Measurements from ENCODE around the gene LAMA2. TPM values are rescaled to one million over a fixed set of nuclear protein-coding genes. Genes with fewer than 3 reads are reported as not detected.

Gene LAMA2
- total RNA-seq, 1 donor from 2014 or later = 344 TPM

DNA sequence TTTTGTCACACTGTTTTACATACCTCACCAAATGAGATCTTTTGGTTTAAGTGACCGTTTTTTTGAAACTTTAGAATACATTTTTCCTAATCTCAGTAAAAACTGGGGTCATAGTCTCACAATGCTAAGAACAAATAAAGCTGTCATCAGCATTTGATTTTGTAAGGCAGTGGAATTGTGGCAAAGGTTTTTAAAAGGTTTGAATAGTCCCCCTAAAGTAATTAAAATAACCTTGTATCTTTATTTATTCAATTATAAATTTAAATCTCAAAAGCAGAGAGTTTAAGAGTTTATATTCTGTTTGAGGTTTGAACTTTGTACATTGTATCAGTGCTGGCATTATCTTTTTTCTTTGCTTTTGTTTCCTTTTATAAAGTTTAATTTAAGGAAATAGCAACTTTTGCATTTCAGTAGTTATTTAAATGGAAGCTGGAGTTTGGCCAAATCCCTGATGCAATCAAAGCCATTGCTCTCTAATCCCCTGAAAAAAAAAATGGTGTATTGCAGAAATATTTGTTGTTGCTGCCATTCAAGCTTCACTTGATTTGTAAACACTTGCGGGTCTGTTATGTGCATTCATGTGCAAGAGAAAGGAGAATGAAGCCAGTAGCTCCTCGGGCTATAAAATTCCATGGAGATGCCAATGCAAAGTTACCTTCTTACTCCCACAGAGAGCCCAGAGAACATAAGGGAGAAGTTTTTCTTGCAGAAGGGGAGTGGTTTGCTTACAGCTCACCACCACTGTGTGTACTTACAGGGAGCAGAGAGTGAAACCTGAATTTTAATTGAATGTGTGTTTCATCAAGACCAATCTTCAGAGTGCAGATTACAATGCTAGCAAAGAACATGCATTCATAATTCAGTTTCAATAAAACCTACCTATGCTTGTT is 435.2 kb downstream of the LAMA2 start:
- intact Hi-C loops (cut with DNase I) = no loop called here
- no peak for DNase-seq (ENCODE audit: low spot score)

- DNase-seq (ENCODE audit: low spot score) = no peak
- intact Hi-C loops (cut with DNase I) = no loop called here
Observed at GRCh38 chr6:129320892-129321291, 438.0 kb downstream of the LAMA2 start.

DNA sequence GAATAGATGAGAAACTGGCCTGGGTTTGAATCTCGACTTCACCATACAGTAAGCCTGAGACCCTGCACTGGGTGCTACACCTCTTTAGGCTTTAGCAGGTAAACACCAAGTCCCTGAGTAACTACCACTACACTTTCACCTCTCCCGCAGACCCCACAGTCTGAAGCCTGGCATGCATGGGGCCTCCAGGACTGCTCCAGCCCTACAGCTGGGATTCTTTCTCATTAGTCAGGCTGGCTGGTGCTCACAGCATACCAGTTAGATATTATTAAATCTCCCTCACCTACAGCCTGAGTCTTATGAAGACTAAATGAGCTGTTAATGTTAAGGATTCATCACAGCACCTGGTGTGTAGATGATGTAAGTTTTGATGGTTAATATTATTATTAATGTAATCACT is 438.4 kb downstream of the LAMA2 start:
- DNase-seq (ENCODE audit: low spot score) = no peak
- intact Hi-C loops (cut with DNase I) = no loop called here

GRCh38 chr6:129324345-129324744 is 441.4 kb downstream of the LAMA2 start:
- intact Hi-C loops (cut with DNase I) = no loop called here
- DNase-seq (ENCODE audit: low spot score) = no peak

GRCh38 chr6:129329678-129330077 is 446.7 kb downstream of the LAMA2 start:
- intact Hi-C loops (cut with DNase I) = no loop called here
- DNase-seq (ENCODE audit: low spot score) = no peak

GRCh38 chr6:129331450-129332138 is 448.7 kb downstream of the LAMA2 start:
- DNase-seq (ENCODE audit: low spot score) = no peak
- intact Hi-C loops (cut with DNase I) = no loop called here

- intact Hi-C loops (cut with DNase I) = no loop called here
Observed at GRCh38 chr6:129335792-129336191, 452.9 kb downstream of the LAMA2 start.

GRCh38 chr6:129338683-129339082 is 455.7 kb downstream of the LAMA2 start:
- intact Hi-C loops (cut with DNase I) = no loop called here
- DNase-seq (ENCODE audit: low spot score) = no peak

More at GRCh38 chr6:129335792-129336191, 452.9 kb downstream of the LAMA2 start:
- DNase-seq (ENCODE audit: low spot score) = no peak

- intact Hi-C loops (cut with DNase I) = no loop called here
- no peak for DNase-seq (ENCODE audit: low spot score)
Observed at GRCh38 chr6:129340983-129341382, 458.0 kb downstream of the LAMA2 start.

DNA sequence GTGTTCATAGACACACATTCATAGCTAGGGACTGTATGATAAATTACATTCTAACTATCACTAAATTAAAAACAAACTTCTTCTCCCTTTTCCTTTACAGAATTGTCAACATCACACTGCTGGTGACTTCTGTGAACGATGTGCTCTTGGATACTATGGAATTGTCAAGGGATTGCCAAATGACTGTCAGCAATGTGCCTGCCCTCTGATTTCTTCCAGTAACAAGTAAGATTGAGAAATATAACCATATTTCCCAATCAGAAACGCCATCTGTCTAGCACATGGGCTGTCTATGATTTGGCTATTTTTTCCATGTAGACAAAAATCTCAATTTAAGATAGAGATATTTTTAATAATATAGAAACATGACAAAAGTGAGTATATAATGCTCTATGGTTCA is 459.3 kb downstream of the LAMA2 start:
- no peak for DNase-seq (ENCODE audit: low spot score)
- intact Hi-C loops (cut with DNase I) = no loop called here

DNA sequence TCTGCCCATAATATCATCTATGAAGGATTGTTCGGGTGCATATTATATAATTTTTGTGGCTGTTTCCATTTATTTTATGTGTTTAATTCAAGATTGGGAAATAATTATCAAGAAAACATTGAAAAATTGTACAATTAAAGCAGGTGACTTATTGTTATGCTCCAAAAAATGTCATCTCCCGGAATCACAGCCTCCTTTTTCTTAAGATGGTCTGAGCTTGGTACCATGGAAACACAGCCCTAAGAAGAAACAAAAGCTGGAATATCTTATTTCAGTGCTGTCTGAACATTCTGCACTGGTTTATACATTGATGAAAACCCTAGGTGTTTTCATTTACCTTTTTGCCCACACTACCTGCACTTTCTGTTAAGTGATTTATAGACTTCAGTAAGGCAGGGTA is 459.9 kb downstream of the LAMA2 start:
- DNase-seq (ENCODE audit: low spot score) = no peak
- intact Hi-C loops (cut with DNase I) = no loop called here

GRCh38 chr6:129344379-129344778 is 461.4 kb downstream of the LAMA2 start:
- no peak for DNase-seq (ENCODE audit: low spot score)
- intact Hi-C loops (cut with DNase I) = no loop called here

DNA sequence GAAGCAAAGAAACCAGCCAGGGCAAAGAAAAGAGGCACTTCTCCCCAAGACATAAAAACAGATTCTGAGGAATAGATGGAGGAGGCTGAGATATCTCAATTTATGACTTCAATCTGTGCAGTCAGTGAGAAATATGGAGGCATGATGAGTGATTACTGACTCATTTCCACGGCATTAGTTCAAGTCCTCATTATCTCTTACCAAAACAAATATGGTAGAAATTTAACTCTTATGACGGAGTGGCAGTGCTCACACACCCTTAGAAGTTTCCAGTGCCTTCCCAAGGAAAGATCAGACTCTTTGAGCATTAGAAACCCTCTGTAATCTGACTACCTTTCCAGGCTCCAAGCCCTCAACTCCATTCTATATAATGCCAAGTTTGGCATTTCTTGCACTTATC is 463.0 kb downstream of the LAMA2 start:
- intact Hi-C loops (cut with DNase I) = no loop called here
- DNase-seq (ENCODE audit: low spot score) = no peak

- DNase-seq (ENCODE audit: low spot score) = no peak
- intact Hi-C loops (cut with DNase I) = no loop called here
Observed at GRCh38 chr6:129346964-129347363, 464.0 kb downstream of the LAMA2 start.

- DNase-seq (ENCODE audit: low spot score) = no peak
- intact Hi-C loops (cut with DNase I) = no loop called here
Observed at GRCh38 chr6:129350278-129350677, 467.3 kb downstream of the LAMA2 start.

DNA sequence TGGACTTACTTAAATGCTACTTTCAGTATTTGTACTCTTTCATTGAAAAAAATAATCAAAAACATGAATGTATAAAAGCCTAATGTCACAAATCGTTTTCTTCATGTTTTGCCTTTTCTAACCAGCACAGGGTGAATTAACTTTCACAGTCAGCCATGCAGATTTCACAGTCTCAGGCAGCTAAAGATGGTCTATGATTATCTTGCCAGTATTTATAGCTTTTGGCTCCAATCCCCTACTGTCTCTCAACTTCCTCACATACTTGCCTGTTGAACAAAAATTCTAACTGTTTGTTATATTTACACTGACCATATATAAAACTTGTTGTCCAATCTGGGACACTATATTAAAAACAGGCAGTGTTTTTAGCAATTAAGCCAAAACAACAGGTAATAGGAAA is 468.9 kb downstream of the LAMA2 start:
- no peak for DNase-seq (ENCODE audit: low spot score)
- intact Hi-C loops (cut with DNase I) = no loop called here

GRCh38 chr6:129353067-129353466 is 470.1 kb downstream of the LAMA2 start:
- intact Hi-C loops (cut with DNase I) = no loop called here
- DNase-seq (ENCODE audit: low spot score) = no peak

DNA sequence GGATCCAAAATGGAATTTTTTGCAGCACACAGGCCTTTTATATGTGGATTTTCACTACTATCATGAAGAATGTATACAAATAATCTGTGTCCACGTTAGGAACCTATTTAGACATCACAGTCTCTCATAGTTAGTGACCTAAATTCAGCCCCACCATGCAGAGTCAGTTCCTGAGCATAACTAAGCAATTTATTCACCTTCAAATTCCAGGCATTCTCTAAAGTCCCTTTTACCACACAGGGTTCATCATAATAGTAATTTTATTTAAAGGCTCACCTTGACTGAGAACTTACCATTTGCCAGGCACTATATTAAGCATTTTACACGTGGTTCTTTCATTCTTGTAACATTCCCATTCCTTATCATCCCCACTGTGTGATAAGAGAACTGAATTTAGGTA is 473.2 kb downstream of the LAMA2 start:
- intact Hi-C loops (cut with DNase I) = no loop called here
- no peak for DNase-seq (ENCODE audit: low spot score)

DNA sequence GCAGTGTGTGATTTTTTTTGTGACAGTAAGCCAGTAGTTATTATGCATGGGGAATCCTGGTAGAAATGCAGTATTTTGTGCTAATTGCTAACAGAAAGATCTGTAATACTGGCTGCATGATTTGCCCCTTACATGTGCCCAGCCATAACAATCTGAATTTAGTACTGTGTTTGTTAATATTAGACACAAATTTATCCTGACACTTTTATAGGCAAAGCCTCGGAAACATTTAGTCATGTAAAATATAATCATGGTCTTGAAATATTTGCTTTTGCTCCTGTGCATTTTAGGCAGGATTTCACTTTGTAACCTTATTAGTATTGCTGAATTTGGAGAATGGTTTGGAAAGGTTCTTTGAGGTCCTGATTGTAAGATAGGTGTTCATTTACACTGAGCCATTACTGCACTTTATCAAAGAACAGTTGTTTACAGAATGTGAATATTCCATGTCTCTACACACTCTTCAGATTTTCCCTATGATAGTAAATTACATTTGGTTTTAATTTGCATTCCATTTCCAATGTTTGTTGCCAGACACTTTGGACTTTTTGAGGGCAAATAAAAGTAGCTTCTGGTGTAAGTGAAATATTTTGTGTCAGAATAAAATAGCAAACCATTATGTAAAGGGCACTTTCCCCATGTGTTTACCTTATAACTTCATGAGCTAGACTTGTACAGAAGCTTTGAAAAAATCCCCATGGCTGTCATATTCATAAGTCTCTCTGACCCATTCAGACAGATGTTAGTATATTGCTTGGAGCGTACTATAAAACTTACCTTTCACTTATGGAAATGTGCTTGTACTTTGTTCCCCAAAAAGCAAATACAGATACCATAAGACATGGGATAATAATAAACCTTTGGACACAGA is 477.1 kb downstream of the LAMA2 start:
- intact Hi-C loops (cut with DNase I) = no loop called here
- DNase-seq (ENCODE audit: low spot score) = no peak

DNA sequence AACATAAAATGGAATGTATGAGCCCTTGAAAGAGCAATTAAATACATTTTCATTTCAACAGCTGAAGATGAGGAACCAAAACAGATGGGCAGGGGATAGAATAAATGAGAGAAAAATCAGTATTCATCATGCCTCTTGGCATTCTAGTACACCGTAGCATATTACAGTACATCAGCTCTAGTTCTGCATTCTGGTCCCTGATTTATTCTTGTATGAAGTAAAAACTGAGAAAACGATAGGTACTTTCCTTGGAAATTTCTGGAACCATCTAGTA is 477.7 kb downstream of the LAMA2 start:
- intact Hi-C loops (cut with DNase I) = no loop called here

More for the DNA sequence above, 477.7 kb downstream of the LAMA2 start:
- no peak for DNase-seq (ENCODE audit: low spot score)

Measured in cardiac septum (tissue), 1 donor.